LoVo (cell line): ENCODE measurements around the gene ZFP1.

ENCODE experiments used
- DNase-seq: peaks from one replicate; pipeline ENCODE4 v3.0.0-alpha.2; 2016; ENCODE audit warnings: low spot score

Gene ZFP1

DNA sequence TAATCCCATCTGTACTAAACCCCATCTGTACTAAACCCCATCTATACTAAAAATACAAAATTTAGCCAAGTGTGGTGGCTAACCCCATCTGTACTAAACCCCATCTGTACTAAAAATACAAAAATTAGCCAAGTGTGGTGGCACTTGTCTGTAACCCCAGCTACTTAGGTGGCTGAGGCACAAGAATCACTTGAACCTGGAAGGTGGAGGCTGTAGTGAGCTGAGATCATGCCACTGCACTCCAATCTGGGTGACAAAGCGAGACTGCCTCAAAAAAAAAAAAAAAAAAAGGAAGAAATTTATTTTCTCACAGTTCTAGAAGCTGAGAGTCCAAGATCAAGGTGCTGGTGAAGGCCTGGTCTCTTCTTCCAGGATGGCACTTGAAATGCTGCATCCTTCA, 12.1 kb downstream of the ZFP1 start:
- no peak for DNase-seq

DNA sequence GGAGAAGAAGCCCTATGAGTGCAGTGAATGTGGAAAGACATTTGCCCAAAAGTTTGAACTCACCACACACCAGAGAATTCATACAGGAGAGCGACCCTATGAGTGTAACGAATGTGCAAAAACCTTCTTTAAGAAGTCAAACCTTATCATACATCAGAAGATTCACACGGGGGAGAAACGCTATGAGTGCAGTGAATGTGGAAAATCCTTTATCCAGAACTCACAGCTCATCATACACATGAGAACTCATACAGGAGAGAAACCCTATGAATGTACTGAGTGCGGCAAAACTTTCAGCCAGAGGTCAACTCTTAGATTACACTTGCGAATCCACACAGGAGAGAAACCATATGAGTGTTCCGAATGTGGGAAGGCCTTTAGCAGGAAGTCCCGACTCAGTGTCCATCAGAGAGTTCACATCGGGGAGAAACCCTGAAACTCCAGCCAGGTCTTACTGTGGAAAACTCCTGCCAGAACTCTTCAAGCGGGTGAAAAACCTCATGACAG, 21.6 kb downstream of the ZFP1 start:
- no peak for DNase-seq

DNA sequence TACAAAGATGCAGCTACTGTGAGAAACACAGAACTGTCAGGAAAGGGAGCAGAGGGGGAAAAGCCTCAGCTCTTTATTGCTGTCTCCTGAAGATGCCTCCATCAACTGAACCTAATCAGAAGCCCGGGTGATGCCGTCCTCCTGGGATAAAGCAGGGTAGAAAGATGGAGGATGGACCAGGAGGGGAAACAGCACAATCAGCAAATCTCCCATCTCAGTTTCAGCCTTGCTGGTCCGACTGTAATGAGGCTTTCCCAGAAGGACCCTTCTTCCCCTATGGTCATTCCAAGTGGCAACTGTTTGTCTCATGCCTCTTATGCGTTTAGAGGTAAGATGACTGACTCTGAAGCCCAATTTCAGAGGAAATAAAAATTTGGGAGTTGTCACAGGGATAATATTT, 24.3 kb downstream of the ZFP1 start:
- no peak for DNase-seq

DNA sequence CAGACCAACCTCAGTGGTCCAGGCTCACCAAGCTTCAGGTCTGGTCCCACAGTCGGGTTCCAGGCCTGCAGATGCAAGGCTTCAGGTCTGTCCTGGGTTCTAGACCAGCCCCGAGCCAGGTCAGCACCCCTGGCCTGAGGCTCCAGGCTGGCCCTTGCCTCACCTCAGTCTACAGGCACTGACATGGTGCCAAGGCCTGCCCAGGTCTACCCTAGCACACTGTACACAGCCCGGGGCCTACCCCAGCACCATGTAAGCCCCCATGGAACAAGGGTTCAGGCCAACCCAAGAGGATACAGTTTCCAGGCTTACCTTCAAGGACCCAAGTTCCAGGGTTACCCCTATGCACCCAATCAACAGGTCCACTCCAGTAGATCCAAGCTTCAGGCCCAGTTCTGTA, 26.8 kb downstream of the ZFP1 start:
- DNase-seq: no peak

DNA sequence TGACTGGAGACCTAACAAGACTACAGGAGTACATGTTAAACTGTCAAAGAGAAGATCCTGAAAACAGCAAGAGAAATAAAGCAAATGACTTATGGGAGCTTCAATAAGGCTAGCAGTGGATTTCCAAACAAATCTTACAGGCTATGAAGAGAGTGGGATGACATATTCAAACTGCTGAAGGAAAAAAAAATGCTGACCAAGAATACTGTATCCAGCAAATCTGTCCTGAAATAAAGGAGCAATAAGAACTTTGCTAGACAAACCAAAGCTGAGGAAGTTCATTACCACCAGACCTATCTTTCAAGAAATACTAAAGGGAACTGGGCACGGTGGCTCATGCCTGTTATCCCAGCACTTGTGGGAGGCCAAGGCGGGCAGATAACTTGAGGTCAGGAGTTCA, 28.6 kb downstream of the ZFP1 start:
- DNase-seq: no peak

DNA sequence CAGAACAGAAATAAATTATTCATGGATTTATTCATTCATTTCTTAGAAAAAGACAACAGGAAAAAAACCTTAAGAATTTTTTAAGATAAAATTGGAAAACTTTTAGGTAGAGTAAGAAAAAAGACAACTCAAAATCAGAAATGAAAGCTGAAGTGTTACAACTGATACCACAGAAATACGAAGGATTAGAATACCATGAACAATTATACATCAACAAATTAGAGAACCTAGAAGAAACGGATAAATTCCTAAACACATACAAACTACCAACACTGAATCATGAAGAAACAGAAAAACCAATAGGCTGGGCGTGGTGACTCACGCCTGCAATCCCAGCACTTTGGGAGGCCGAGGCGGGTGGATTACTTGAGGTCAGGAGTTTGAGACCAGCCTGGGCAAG, 30.9 kb downstream of the ZFP1 start:
- DNase-seq: no peak

DNA sequence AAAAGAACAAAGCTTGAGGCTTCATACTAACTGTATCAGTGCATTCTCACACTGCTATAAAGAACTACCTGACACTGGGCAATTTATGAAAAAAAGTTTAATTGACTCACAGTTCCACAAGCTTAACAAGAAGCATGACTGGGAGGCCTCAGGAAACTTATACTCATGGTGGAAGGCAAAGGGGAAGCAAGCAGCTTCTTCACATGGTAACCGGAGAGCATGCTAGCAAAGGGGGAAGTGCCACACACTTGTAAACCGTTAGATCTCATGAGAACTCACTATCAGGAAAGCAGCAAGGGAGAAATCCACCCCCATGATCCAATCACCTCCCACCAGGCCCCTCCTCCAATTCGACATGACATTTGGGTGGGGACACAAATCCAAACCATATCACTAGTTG, 33.3 kb downstream of the ZFP1 start:
- no peak for DNase-seq

DNA sequence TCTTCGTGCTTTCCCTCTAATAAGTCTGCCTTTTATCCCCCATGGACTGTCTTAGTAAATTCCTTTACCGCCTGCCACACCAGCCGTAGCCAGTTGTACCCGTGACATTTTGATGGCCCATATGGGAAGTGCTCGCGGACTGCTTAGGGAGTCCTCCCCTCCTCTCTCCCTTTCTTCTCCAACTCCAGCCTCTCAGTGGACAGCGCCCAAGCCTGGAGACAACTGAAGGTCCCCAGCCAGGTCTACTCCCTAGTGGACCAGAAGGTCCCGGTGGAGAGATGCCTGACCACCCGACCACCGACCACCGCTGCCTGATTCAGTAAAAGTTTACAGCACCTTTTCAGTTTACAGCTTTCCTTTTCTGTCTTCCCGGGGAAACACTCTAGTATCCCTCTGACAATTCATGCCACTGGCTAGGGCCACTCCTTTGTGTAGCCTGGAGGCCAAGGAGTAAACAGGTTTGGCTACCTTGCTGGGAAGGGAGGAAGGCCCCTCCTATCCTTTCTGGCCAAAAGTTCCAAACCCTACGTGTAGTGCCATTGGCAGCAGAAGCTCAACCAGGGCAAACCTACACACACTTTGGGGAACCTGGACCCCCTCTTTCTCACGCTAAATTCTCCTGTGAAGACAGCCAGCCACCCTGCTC, 40.6 kb downstream of the ZFP1 start:
- no peak for DNase-seq

DNA sequence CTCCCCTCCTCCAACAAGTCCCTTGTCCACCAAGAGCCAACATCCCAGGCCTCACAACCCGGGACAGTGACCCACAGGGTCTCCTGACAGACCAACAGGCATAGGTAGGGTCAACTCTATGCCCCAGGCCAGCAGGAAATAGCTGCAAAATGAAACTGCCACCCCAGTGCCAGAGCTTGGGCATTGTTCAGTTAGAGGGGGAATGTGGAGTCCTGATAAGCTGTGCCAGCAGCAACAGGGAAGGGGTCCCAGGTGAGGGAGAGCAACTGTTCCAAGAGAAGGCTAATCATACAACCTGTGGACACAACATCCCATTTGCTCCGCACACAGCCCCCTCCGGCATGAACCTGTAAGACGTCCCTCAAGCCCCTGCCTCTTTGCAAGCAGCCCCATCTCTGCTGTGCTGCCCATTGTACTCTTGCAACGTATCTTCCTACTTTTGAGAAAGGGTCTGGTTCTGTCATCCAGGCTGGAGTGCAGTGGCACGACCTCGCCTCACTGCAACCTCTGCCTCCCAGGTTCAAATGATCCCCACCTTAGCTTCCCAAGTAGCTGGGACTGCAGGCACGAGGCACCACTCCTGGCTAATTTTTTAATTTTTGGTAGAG, 41.4 kb downstream of the ZFP1 start:
- no peak for DNase-seq

DNA sequence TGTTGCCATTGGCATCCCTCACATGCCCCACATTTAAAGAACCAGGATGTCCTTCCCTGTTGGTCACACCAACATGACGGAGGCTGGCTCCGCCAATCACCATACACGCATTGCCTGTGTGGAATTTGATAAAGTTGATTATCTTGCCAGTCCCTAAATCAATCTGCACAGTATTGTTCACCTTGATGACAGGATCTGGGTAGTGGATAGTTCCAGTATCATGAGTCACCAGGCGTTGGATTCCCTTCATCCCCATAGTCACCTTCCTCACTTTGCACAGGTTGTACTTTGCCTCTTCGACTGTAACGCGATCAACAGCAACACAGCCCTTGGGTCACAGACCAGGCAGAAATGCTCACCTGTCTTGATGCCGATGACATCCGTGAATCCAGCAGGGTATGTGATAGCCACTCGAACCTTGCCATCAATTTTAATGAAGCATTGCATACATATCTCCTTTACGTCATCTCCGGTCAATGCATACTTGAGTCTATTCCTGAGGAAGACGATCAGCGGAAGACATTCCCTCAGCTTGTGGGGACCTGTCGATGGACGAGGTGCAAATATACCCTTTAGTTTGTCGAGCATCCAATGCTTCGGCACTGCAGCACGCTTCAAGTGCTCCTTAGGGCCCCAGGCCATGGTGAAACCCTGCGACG, 44.4 kb downstream of the ZFP1 start:
- DNase-seq: no peak

DNA sequence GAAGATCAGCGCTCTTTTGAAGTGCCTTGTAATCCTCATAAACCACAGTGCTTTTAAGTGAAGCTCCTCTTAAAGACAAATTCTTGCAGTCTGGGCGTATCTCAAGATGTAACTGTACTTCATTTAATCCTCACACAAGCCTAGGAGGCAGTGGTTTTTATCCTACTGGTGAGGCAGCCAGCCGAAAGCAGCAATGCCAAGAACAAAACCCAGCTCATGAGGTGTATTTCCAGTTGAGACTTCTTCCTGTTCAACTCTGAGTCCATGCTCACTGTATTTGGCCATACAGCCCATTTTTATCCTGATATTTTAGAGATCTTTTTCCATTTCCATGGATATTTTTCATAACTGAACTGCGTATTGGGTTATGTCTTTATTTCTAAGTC, 44.9 kb downstream of the ZFP1 start:
- no peak for DNase-seq

DNA sequence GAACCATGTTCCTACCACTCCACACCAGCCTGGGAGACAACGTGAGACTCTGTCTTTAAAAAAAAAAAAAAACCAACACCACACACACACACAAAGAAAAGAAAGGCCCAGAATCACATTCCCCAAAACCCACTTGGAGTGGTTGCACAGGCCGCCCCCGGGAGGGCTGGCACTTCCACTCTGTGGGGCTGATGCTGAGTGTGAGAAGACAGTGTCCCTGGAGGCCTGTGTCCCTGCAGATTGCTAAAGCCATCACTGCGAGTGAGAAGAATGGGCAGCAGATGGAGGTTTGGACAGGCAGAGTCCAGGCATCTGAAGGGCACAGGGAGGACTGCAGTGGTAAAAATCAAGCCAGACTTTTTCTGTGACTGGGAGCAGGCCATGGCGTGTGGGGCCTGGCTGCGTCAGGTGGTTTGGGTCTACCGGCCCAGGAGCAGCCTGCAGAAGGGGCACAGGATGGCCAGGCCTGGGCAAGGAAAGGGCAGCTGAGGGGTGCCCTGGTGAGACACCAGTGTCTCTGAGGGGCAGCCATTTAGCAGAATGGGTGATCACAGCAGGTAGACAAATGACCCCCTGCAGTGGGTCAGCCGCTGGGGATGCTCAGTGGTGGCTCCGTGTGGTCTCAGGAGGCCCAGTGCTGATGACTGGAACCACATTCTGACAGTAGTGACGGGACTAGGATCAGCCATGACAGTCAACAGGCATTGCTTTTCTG, 45.6 kb downstream of the ZFP1 start:
- no peak for DNase-seq

DNA sequence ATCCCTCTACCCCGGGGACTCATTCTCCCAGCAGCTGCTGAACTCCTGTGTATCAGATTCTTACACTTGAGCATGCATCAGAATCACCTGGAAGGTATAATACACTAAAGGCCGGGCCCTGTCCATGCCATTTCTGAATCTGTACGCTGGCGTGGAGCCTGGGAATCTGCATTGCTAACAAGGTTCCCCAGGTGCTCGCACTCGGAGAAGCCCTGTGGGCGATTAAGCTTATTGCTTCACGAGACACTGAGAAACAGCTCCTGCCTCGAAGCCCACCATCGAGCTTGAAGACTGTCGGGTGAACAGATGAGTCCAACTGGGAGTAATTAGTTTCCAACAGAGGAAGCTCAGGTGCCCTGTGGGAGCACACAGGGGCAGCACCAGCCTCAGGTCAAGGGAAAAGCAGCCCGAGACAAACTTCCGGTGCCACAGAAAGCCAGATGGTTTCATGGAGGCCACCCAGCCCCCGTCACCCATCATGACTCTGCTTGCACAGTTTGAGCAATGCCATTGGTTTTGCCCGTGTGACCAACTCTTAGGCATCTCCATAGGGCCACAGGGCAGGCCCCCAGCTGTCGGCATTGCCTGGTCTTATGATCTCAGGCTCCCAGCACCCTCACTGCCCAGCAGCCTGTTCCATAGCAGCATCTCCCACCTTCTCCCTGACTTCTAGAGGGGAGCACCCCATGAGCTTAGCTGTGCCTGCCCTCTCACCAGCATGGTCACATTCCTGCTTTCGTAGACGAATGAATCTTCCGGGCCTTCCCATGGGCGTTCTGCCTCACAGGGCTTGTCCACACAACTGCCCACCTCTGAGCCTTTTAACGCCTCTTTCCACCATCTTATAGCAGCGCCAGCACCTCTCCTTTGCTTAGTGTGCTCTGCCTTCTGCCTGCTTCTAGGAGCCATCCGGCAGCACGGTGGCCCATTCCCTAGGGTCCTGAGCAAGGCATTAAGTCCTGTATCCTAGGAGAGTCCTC, 47.8 kb downstream of the ZFP1 start:
- no peak for DNase-seq

DNA sequence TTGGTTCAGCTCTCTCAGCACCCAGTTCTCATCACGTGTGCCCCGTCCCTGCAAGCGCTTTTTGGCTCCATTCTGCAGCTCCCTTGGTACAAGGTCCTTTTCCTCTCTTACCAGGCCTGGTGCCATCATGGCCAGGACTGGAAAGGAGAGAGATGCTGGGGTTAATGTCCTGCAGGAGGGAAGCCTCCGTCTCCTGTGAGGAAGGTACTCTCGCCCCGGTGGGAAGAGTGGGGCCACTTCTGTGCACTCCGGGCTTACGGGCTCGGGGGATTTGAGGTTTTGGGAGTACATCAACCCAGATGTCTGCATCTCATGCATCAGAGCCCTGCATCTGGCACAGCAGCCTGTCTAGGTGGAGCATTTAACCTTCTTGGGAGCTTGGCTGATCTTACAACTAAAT, 48.5 kb downstream of the ZFP1 start:
- DNase-seq: no peak

DNA sequence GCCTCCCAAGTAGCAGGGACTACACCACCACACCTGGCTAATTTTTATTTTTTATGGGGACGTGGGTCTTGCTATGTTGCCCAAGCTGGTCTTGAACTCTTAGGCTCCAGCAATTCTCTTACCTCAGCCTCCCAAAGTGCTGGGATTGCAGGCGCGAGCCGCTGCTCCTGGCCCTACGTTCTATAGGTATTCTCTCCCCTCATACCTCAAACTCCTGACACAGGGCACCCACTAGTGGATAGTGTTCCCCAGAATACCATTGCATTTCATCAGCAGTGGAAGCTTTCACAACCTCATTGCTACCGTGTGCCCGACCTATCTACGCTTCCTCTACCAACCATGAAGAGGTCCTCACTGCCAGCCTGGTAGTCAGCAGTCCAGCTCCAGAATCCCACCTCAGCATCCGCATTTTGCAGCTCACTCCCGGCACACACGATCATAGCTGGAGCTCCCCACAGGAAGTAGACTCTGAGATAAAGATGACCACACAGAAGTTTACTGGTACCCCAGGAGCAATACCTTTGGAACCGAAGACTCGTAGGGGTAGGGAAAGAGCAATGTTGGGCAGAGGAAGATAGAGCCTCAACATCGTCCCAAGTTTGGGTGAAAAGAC, 49.3 kb downstream of the ZFP1 start:
- no peak for DNase-seq

DNA sequence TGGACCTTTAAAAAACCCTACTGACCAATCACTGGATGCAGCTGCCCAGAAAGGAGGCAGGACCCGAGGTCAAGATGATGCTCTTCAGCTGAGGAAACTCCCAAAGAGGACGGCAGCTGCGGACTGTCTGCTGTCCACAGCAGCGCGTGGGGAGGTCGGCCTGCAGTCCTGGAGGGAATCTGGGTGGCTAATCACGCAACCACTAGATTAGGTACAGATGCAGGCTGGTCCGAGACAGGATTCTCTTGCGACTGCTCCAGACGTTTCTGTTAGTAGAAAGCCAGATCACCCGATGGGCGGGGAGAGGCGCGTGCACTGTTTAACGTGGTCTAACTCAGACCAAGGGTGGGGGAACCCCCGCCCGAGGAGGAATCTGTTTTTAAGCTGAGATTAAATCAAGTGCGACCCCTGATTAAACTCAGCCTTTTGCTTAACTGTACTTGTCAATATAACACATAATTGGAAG, 49.8 kb downstream of the ZFP1 start:
- no peak for DNase-seq

DNA sequence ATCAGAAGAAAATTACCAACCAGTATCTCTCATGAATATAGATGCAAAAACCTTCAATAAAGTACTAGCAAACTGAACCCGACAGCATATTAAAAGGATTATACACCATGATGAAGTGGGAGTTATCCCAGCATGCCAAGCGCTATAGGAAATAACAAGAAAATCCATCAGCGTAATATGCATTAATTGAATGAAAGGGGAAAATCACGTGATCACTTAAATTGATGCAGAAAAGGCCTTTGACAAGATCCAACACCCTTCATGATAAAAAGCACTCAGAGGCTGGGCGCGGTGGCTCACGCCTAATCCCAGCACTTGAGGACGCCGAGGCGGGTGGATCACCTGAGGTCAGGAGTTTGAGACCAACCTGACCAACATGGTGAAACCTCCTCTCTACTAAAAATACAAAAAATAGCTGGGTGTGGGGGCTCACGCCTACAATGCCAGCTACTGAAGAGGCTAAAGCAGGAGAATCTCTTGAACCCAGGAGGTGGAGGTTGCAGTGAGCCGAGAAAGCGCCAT, 53.8 kb downstream of the ZFP1 start:
- no peak for DNase-seq

DNA sequence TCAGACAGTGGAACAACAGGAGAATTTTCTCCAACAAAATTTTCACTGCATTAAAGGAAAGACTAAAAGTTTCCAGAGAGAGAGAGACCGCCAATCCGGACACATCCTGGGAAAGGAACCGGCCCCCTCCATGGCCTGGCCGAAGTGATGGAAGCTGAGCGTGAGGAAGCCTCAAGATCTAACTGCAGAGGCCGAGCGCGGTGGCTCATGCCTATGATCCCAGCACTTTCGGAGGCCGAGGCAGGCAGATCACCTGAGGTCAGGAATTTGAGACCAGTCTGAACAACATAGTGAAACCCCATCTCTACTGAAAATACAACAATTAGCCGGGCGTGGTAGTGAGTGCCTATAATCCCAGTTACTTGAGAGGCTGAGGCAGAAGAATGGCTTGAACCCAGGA, 54.8 kb downstream of the ZFP1 start:
- no peak for DNase-seq

DNA sequence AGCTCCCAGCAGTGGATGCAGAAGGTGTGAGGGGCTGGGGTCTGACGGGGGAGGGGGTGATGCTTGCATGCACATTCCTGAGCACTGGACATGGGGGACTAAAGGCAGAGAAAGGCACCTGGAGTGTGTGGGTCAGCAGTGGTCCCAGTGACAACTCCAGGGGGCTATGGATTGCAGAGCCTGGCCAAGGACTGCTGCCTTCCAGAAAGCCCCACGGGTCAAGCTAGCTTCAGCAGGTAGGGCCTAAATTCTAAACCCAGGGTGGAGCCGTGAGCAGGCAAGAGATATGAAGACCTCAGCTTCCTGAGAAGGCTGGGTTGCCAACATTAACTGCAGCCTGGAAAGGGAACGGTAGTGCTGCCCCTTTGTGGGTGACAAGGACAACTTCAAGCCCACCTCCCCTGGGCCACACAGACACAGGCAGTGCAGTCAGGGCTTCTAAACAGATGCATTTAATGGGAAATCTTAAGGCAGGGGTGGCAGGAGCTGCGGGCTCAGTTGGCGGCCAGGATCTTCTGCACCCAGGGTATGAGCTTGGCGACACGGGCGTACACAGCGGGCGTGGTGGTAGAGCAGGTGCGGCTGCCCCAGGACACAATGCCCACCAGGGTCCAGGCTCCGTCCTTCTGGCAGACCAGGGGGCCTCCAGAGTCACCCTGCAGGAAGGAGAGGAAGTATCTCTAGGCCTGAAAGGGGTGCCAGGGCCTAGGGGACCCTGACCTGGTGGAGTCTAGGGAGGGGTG, 55.5 kb downstream of the ZFP1 start:
- DNase-seq: no peak

DNA sequence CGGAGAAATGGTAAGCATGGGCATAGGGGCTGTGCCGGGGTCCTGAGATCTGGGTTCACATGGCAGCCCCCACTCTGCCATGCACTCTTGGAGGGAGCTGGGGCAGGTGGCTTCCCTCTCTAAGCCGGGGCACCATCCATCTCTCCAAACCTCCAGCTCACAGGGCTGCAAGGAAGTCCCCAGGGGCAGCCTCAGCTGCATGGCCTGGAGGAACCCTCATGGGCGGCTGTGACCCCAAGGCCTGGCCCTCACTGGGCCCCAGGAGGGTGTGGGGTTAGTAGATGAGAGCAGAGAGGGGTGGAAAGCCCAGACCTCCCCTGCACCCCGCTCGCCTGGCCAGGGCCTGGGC, 56.1 kb downstream of the ZFP1 start:
- DNase-seq: no peak
